ENCODE data around the gene NIFK.
"Not testable (repeated sequence)": the region's sequence is repeated elsewhere in the genome, so short reads cannot be mapped to it uniquely, and the experiment has no call there.

The NIFK gene

GRCh38 chr2:121727950-121728349 is 8.7 kb downstream of the NIFK start:
- TF ChIP-seq ZFX (IDR thresholded peaks at IDR 0.05; ENCODE audit: borderline replicate concordance) (no peak), CTCF (IDR thresholded peaks at IDR 0.05) (no peak)
- H3K27ac ChIP-seq, result no peak overlapping the region

GRCh38 chr2:121727332-121727731 is 9.3 kb downstream of the NIFK start:
- TF ChIP-seq CTCF (IDR thresholded peaks at IDR 0.05), result no peak
- no peak for TF ChIP-seq ZFX (IDR thresholded peaks at IDR 0.05; ENCODE audit: borderline replicate concordance)
- no peak overlapping the region for H3K27ac ChIP-seq

- TF ChIP-seq ZFX (IDR thresholded peaks at IDR 0.05; ENCODE audit: borderline replicate concordance), result no peak
- no peak for TF ChIP-seq CTCF (IDR thresholded peaks at IDR 0.05)
- H3K27ac ChIP-seq, result no peak overlapping the region
These were observed 13.4 kb downstream of the NIFK start for GRCh38 chr2:121723316-121723715.

- no peak overlapping the region for H3K27ac ChIP-seq
- TF ChIP-seq ZFX (IDR thresholded peaks at IDR 0.05; ENCODE audit: borderline replicate concordance) (no peak), CTCF (IDR thresholded peaks at IDR 0.05) (no peak)
These were observed 14.2 kb downstream of the NIFK start for GRCh38 chr2:121722479-121722878.

- no peak for TF ChIP-seq ZFX (IDR thresholded peaks at IDR 0.05; ENCODE audit: borderline replicate concordance)
- no peak for TF ChIP-seq CTCF (IDR thresholded peaks at IDR 0.05)
- no peak overlapping the region for H3K27ac ChIP-seq
These were observed 14.7 kb downstream of the NIFK start for GRCh38 chr2:121721926-121722325.

GRCh38 chr2:121717529-121717928 is 19.1 kb downstream of the NIFK start:
- TF ChIP-seq ZFX (IDR thresholded peaks at IDR 0.05; ENCODE audit: borderline replicate concordance) (no peak), CTCF (IDR thresholded peaks at IDR 0.05) (no peak)
- no peak overlapping the region for H3K27ac ChIP-seq

- no peak for TF ChIP-seq CTCF (IDR thresholded peaks at IDR 0.05)
- no peak for TF ChIP-seq ZFX (IDR thresholded peaks at IDR 0.05; ENCODE audit: borderline replicate concordance)
- H3K27ac ChIP-seq, result no peak overlapping the region
These were observed 20.5 kb downstream of the NIFK start for GRCh38 chr2:121716126-121716525.

GRCh38 chr2:121711481-121711880 is 25.2 kb downstream of the NIFK start:
- H3K27ac ChIP-seq, result not testable (repeated sequence)
